HG02642 (cell line): ENCODE measurements around the gene LRP1B.

ENCODE experiments used
- ATAC-seq: cut with Tn5 transposase; IDR thresholded peaks from one replicate; pipeline ENCODE4 v1.9.1; 2021; ENCODE audit warnings: mild to moderate bottlenecking; ENCODE audit not compliant: unreplicated experiment, poor library complexity

Gene LRP1B

DNA sequence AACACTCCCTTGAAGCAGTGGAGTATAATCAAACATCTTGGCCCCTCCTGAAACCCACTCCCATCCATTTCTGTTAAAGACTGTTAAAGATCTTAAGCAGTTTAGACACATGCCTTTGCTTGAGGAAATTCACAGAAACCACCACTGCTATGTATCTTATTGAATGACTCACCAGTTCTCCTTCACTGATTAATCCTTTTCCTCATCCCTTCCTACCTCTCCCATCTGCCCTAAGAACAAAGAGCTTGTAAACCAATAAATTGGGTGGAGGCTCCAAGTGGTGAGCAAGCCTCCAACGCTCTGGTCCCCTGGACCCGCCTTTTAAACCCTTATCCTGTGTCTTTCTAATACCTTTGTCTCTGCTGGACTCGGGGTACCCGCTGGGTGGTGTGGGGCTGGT, 746.1 kb downstream of the LRP1B start:
- ATAC-seq: no peak

- no peak for ATAC-seq
Observed at GRCh38 chr2:141381946-141382345, 748.9 kb downstream of the LRP1B start.

DNA sequence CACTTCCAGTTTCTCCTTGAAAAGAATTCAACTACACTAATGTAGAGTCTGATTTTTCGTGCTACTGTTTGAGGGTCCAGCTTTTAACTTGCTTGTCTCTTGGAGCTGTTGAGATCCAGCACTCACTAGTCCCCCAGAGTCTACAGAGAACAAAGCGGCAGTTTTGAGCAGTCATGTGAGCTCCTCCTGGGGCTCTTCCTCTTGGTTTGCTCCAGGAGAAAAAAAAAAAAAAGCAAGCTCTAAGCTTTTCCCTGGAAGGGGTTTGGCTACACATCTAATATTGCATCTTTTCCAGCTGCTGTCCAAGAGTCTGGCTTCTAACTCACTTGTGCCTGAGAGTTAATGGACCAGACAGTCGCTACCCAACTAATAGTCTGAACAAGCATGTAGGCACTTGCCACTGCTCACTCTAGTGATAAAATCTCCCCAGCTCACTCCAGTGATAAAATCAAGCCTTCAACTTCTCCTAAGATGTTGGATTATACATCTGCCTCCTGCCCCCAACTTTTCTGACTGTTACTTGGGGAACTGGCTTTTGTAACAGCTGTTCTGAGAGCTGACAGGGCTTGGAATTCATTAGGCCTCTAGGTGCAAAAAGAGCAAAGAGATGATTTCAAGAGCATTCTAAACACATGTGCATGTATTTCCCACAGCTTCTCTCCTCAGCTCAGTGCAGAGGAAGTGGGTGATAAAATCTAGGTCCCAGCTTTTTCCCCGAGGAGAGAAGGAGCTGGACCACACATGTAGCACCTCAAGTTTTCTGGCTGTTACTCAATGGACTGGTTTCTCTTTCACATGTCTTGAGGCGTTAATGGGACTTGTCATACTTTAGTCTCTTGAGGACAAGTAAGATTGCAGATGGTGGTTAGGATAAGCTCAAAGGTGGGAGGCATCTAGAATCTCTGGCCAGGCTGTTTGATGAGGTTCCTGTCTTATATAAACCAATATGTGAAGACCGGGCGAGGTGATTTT, 750.5 kb downstream of the LRP1B start:
- ATAC-seq: no peak

- ATAC-seq: no peak
Observed at GRCh38 chr2:141364821-141365220, 766.0 kb downstream of the LRP1B start.

- no peak for ATAC-seq
Observed at GRCh38 chr2:141362311-141362710, 768.5 kb downstream of the LRP1B start.

GRCh38 chr2:141348481-141348880, 782.3 kb downstream of the LRP1B start:
- no peak for ATAC-seq

- no peak for ATAC-seq
Observed at GRCh38 chr2:141341444-141341843, 789.4 kb downstream of the LRP1B start.

DNA sequence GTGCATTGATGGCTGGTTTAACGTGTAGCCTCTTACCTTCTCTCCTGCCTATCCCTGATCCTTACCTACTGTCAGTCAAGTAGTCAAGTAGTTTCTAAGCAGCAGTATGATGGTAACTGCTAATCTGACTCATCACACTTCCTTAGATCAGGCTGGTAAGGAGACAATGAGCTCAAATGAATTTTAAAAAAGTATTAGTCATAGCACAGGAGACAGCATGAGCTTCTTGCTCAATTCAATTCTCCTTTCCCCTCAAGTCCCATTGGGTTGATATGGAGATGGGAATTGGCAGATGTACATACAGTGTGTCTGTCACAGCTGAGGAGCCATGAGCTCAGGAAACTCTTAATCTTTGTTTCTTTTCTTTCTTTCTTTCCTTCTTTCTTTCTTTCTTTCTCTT, 799.7 kb downstream of the LRP1B start:
- no peak for ATAC-seq

- no peak for ATAC-seq
Observed at GRCh38 chr2:141329964-141330363, 800.9 kb downstream of the LRP1B start.

GRCh38 chr2:141323571-141323970, 807.2 kb downstream of the LRP1B start:
- no peak for ATAC-seq

DNA sequence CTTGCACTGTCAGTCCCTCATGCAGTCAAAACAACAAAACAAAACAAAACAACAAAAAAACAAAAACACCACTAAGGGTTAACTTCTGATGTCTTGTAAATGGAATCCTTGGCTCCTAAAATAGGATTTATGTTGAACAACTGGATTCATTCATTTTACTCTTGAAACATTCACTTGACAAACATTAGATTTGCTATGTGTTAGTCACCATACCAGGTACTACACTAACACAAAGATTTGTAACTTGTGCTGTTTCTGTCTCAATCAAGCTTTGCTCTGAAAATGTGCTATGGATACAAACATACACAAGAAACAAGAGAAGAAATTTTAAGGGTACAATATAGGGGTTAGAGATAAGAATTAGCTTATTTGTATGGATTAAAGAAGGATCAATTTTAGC, 812.8 kb downstream of the LRP1B start:
- ATAC-seq: no peak

DNA sequence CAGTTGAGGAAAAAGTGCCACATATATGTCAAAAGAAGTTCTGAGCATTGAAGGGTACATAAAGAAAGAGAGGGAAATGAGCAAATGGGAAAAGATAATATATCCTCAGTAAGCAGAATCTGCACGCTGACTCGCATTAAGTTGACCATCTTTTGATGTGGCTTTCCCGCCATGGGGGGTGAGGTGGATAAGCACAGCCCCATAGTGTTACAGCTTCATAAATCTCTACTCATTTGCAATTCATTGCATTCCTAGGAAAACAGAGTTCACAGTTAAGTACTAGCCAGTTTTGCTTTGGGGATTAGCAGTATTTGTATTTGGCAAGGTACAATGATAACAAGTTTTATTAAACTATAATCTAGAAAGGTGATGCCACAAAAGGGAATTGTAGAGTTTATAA, 814.2 kb downstream of the LRP1B start:
- no peak for ATAC-seq

DNA sequence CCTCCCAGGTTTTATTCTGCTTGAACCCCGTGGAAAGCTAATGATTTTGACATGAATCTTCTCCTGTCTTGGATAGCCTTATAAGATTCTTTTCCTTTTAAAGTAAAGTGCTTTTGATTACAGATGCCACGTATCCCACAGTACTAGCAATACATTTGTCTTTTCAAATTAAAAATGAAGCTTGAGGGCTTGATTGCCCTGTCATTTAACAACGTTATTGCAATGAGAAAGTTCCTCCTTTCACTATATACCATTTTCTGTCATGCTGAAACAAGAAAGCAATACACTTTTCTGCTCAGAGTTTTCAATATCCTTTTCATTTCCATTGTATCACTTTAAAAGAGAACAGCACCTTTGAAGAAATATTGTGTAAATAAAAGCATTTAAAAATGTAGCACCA, 814.7 kb downstream of the LRP1B start:
- ATAC-seq: no peak

- ATAC-seq: no peak
Observed at GRCh38 chr2:141313972-141314371, 816.8 kb downstream of the LRP1B start.

GRCh38 chr2:141311430-141311829, 819.4 kb downstream of the LRP1B start:
- no peak for ATAC-seq

DNA sequence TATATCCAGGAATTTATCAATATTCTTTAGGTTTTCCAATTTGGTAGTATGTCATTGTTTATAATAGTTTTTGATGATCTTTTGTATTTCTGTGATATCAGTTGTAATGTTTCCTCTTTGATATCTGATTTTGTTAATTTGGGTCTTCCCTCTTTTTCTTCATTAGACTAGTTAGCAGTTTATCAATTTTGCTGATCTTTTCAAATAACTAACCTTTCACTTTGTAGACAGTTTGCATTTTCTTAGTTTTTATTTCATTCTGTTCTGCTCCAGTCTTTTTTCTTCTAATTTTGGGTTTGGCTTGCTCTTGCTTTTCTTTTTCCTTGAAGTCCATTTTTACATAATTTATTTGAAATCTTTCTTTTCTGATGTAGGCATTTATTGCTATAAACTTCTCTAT, 824.4 kb downstream of the LRP1B start:
- ATAC-seq: no peak

DNA sequence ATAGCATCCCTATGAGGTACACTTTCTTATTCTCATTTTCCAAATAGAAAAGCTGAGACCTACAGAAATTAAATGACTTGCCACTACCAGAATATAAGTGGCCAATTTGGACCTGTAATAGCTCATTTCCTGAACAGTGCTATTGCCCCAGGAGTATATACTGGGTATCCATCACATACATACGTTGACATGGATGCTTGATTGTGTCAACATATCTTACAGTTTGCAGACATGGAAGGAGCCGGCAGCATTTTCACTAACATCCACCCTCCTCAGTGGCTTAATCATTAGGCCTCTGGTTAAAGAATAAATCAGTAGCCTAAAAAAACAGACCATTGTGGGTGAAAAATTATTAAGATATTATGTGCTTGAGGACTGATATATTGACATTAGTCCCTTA, 829.3 kb downstream of the LRP1B start:
- ATAC-seq: no peak

DNA sequence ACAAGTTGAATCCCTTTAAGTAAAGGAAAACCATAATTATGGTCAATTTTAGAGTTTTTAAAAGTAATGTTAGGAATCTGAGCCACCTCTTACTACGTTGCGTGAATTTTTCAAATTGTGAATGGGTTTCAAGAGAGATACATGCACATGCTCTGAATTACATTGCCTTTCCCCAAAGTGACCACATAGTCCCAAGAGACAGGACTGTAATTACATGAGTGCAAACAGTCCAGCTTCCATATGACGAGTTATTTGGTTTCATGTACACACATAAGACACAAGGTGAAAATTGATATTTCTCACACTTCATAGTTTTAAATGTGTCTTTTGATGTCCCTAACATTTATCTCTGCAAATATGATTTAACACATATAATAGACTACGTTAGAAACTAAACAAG, 850.8 kb downstream of the LRP1B start:
- no peak for ATAC-seq

- no peak for ATAC-seq
Observed at GRCh38 chr2:141271346-141271745, 859.5 kb downstream of the LRP1B start.

- no peak for ATAC-seq
Observed at GRCh38 chr2:141264848-141265247, 866.0 kb downstream of the LRP1B start.

DNA sequence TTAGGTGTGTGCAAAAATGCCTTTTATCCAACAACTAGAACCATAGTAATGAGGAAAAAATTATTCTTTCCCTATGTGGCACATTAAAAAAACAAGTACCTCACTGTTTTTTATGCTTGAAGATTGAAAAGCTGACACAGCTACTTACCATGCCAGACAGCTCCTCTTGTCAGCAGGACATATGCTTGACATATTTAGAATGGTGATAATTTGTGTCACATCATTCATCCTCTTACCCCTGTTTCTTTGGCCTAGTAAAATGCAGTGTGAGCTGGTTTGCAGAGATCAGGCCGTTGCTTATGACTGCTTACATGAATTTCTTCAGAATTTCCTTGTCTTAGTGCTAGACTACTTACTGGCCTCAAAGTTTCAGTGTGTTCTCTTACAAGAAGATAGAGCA, 869.9 kb downstream of the LRP1B start:
- ATAC-seq: no peak

GRCh38 chr2:141259683-141260082, 871.1 kb downstream of the LRP1B start:
- no peak for ATAC-seq
